Measurements from ENCODE around the gene CCNI2.

DNA sequence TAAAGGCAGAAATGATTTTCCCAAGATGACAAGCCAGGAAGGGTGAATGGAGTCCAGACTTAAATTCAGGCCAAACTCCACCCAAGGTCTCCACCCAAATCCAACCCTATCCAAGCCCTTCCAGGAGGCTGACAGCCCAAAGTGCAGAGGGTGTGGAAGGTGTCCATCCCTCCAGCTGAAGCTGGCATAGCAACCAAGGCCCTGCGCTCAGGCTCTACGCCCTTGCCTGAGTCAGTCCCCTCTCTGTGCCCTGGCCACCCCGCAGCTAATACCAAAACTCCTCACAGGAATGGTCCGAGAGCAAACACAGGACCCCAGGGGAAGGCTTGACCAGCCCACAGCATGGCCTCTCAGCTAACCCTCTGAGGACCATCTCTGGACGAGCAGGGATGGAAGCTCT lies 27.7 kb downstream of the CCNI2 start:
- TF ChIP-seq POLR2A (IDR thresholded peaks at IDR 0.05; ENCODE audit: low read depth, low read length): no peak
- TF ChIP-seq CTCF (IDR thresholded peaks at IDR 0.05; ENCODE audit: extremely low read depth in 1 of 2, insufficient read depth in 1 of 2, low read depth in 1 of 2, low read length in 2 of 2): no peak
- no peak for TF ChIP-seq POLR2AphosphoS5 (IDR thresholded peaks at IDR 0.05; ENCODE audit: insufficient read depth, low read depth, low read length)
- no peak for TF ChIP-seq MAX (IDR thresholded peaks at IDR 0.05; ENCODE audit: insufficient read depth, insufficient read length)
- no peak for TF ChIP-seq EZH2 (IDR thresholded peaks at IDR 0.05; ENCODE audit: borderline replicate concordance, low read depth, low read length, severe bottlenecking)
- no peak for TF ChIP-seq FOS (IDR thresholded peaks at IDR 0.05; ENCODE audit: borderline replicate concordance, insufficient read depth, low read length)
- no peak for TF ChIP-seq JUN (IDR thresholded peaks at IDR 0.05; ENCODE audit: borderline replicate concordance, insufficient read depth, insufficient read length, low read depth)
